ENCODE data around the gene PREB. TPM values are rescaled to one million over a fixed set of nuclear protein-coding genes. Genes with fewer than 3 reads are reported as not detected.
"Not testable (repeated sequence)": the region's sequence is repeated elsewhere in the genome, so short reads cannot be mapped to it uniquely, and the experiment has no call there.

PREB gene
- total RNA-seq, 3 donors from 2014 or later, result 51.5 to 113 (median 69.4) TPM

GRCh38 chr2:27122791-27123190 lies 11.6 kb downstream of the PREB start:
- TF ChIP-seq POLR2AphosphoS5 (IDR thresholded peaks at IDR 0.05), result no peak
- TF ChIP-seq, protein P1, sequence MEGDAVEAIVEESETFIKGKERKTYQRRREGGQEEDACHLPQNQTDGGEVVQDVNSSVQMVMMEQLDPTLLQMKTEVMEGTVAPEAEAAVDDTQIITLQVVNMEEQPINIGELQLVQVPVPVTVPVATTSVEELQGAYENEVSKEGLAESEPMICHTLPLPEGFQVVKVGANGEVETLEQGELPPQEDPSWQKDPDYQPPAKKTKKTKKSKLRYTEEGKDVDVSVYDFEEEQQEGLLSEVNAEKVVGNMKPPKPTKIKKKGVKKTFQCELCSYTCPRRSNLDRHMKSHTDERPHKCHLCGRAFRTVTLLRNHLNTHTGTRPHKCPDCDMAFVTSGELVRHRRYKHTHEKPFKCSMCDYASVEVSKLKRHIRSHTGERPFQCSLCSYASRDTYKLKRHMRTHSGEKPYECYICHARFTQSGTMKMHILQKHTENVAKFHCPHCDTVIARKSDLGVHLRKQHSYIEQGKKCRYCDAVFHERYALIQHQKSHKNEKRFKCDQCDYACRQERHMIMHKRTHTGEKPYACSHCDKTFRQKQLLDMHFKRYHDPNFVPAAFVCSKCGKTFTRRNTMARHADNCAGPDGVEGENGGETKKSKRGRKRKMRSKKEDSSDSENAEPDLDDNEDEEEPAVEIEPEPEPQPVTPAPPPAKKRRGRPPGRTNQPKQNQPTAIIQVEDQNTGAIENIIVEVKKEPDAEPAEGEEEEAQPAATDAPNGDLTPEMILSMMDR (IDR thresholded peaks at IDR 0.05), result no peak
- TF ChIP-seq POLR2A (IDR thresholded peaks at IDR 0.05), result no peak
- Histone ChIP-seq H3K36me3 (no peaks in the 10 kb centered on the region), H3K9me3 (no peaks in the 10 kb centered on the region), H3K27me3 (peaks cover 0 to 11% of the 10 kb centered on the region in 2 donors), H3K4me1 (peaks cover 0 to 8% of the 10 kb centered on the region in 2 donors), H3K4me3 (peak overlapping the region in 2 of 3 donors; percentile 57 to 69), H3K27ac (peak overlapping the region in 1 of 2 donors; percentile 29)
- DNase-seq (ENCODE audit: low spot score in 2 of 2), result no peak
- intact Hi-C loops (cut with DNase I; ENCODE audit: low total_unique reads), result no loop called here

DNA sequence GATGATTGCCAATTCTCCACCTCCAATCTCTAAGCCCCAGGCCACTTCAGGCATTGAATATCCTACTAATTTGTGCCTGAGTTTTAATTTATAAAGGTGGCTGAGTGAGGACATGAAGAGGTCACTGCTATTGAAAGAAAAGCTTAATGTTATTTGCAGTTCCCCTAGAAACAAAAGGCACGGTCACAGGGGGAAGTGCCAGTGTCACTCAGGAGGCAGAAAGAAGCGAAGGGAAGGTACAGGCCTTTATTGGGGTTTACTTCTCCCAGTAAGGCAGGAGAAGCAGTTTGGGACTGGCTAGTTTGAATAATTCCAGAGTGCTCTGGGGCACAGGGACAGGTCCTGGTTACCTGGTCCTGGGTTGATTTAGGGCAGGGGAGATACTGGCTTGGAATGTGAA lies 12.5 kb downstream of the PREB start:
- no peaks in the 10 kb centered on the region for H3K9me3 ChIP-seq
- TF ChIP-seq, protein P1 (IDR thresholded peaks at IDR 0.05), result no peak
- TF ChIP-seq POLR2A (IDR thresholded peaks at IDR 0.05) (no peak), POLR2AphosphoS5 (IDR thresholded peaks at IDR 0.05) (no peak)
- no peak for DNase-seq (ENCODE audit: low spot score in 2 of 2)
- H3K36me3 ChIP-seq, result no peaks in the 10 kb centered on the region
- no peak overlapping the region for H3K27ac ChIP-seq
- H3K4me1 ChIP-seq, result peaks cover 0 to 8% of the 10 kb centered on the region in 2 donors
- intact Hi-C loops (cut with DNase I; ENCODE audit: low total_unique reads), result no loop called here
- H3K4me3 ChIP-seq, result no peak overlapping the region
- H3K27me3 ChIP-seq, result peaks cover 0 to 11% of the 10 kb centered on the region in 2 donors

DNA sequence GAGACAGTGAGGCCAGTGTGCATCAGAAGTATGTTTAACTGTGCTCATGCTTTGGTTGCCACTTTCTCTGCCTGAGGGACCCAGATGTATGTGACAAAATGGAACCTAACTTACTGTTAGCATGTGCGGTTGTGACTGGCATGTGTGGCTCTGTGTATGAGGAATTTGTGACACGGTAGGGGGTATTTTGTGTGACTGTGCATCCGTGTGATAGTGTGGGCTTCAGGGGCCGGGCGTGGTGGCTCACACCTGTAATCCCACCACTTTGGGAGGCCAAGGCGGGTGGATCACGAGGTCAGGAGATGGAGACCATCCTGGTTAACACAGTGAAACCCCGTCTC lies 15.1 kb downstream of the PREB start:
- DNase-seq (ENCODE audit: low spot score in 2 of 2); H3K27ac ChIP-seq; H3K9me3 ChIP-seq; H3K36me3 ChIP-seq; intact Hi-C loops (cut with DNase I; ENCODE audit: low total_unique reads); H3K4me1 ChIP-seq: not testable (repeated sequence)
- Histone ChIP-seq H3K4me3 (peak overlapping the region; percentile 38 to 76 (median 56)), H3K27me3 (peaks cover 0 to 11% of the 10 kb centered on the region in 2 donors)

GRCh38 chr2:27118525-27119329 lies 15.7 kb downstream of the PREB start, which contains the start of gene CGREF1:
Gene CGREF1 (minus strand): TSS chr2:27119128. CDS start chr2:27104366, 14,762 bp downstream.
- no peaks in the 10 kb centered on the region for H3K36me3 ChIP-seq
- peak within 1 kb of the TSS; percentile 38 to 76 (median 56) for H3K4me3 ChIP-seq
- DNase-seq (ENCODE audit: low spot score in 2 of 2), result no peak
- peaks cover 0 to 8% of the 10 kb centered on the region in 2 donors for H3K4me1 ChIP-seq
- H3K9me3 ChIP-seq, result no peaks in the 10 kb centered on the region
- no peak within 1 kb of the TSS for H3K27ac ChIP-seq
- peaks cover 0 to 11% of the 10 kb centered on the region in 2 donors for H3K27me3 ChIP-seq
- intact Hi-C loops (cut with DNase I; ENCODE audit: low total_unique reads), result no loop called here
- no peak for TF ChIP-seq POLR2AphosphoS5 (IDR thresholded peaks at IDR 0.05)
- TF ChIP-seq, protein P1 (IDR thresholded peaks at IDR 0.05), result no peak

- TF ChIP-seq, protein P1 (IDR thresholded peaks at IDR 0.05), result no peak
- no peak for TF ChIP-seq POLR2AphosphoS5 (IDR thresholded peaks at IDR 0.05)
- no peak for TF ChIP-seq POLR2A (IDR thresholded peaks at IDR 0.05)
- peaks cover 0 to 11% of the 10 kb centered on the region in 2 donors for H3K27me3 ChIP-seq
- peaks cover 0 to 8% of the 10 kb centered on the region in 2 donors for H3K4me1 ChIP-seq
- no peak for DNase-seq (ENCODE audit: low spot score in 2 of 2)
- H3K4me3 ChIP-seq, result peak overlapping the region; percentile 38 to 76 (median 56)
- no peaks in the 10 kb centered on the region for H3K36me3 ChIP-seq
- no peaks in the 10 kb centered on the region for H3K9me3 ChIP-seq
- no peak overlapping the region for H3K27ac ChIP-seq
- intact Hi-C loops (cut with DNase I; ENCODE audit: low total_unique reads), result no loop called here
Observed at GRCh38 chr2:27117995-27118524, 16.4 kb downstream of the PREB start.
